AG10803 (cell line): ENCODE data around the gene KRT33B.

ENCODE experiments used
- DNase-seq: peaks from one replicate; pipeline ENCODE4 v3.0.0; 2010; ENCODE audit warnings: low read depth
- H3K4me3 ChIP-seq: 2 replicates; pipeline ENCODE4 v1.5.1; 2011; ENCODE audit warnings: mild to moderate bottlenecking, low read length, control low read depth
- TF ChIP-seq, protein P1 (sequence below): conservative IDR thresholded peaks from 2 replicates; pipeline ENCODE4 v1.5.1; 2011; ENCODE audit warnings: mild to moderate bottlenecking, low read length, control low read depth, inconsistent platforms

KRT33B gene

GRCh38 chr17:41327411-41328120 lies 42.0 kb downstream of the KRT33B start:
- TF ChIP-seq, protein P1, sequence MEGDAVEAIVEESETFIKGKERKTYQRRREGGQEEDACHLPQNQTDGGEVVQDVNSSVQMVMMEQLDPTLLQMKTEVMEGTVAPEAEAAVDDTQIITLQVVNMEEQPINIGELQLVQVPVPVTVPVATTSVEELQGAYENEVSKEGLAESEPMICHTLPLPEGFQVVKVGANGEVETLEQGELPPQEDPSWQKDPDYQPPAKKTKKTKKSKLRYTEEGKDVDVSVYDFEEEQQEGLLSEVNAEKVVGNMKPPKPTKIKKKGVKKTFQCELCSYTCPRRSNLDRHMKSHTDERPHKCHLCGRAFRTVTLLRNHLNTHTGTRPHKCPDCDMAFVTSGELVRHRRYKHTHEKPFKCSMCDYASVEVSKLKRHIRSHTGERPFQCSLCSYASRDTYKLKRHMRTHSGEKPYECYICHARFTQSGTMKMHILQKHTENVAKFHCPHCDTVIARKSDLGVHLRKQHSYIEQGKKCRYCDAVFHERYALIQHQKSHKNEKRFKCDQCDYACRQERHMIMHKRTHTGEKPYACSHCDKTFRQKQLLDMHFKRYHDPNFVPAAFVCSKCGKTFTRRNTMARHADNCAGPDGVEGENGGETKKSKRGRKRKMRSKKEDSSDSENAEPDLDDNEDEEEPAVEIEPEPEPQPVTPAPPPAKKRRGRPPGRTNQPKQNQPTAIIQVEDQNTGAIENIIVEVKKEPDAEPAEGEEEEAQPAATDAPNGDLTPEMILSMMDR, result no peak
- H3K4me3 ChIP-seq, result no peak overlapping the region
- no peak for DNase-seq

DNA sequence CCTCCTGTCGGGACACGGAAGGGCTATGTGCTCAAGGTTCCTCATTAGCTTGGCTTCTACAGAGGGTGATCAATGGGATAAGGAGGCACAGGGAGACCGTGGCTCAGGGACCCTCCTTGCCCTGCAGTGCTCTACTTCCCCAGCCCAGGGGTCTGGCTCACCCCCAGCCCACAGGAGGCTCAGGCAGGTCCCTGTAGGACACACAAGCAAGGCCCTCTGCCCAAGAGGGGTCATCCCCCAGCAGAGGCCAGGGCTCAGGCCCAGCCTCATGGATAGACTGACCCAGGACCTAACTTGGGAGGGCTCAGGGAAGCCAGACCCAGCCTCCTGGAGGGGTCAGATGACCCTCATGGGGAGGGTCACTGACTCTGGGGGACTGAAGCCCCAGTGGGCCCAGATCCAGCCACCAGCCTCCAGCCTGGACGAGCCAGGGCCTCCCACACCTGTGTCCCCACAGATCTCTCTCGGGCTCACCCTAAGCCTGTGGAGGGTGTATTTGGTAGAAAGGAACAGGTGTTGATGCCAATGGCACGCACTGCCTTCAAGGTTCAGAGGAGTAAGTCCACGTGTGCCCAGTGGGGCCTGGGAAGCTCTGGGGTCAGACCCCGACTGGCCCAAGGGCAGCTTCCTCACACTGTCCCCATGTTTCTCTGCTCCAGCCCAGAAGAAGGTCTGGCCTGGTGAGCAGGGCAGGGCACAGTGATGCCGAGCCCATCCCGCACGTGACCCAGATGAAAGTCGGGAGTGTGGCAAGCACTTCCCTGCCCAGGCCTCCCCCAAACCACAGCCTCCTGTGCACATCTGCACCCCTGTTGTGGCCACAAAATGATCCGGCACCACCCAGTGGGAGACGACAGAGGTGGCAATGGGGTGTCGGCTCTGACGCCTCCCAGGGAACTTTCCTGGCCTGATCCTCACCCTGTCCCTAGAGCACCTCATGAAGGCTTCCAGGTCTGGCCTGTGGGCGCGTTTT lies 43.2 kb downstream of the KRT33B start:
- no peak overlapping the region for H3K4me3 ChIP-seq
- no peak for DNase-seq
- TF ChIP-seq, protein P1, result no peak

GRCh38 chr17:41325611-41326010 lies 44.0 kb downstream of the KRT33B start:
- TF ChIP-seq, protein P1, result no peak
- no peak for DNase-seq
- no peak overlapping the region for H3K4me3 ChIP-seq

DNA sequence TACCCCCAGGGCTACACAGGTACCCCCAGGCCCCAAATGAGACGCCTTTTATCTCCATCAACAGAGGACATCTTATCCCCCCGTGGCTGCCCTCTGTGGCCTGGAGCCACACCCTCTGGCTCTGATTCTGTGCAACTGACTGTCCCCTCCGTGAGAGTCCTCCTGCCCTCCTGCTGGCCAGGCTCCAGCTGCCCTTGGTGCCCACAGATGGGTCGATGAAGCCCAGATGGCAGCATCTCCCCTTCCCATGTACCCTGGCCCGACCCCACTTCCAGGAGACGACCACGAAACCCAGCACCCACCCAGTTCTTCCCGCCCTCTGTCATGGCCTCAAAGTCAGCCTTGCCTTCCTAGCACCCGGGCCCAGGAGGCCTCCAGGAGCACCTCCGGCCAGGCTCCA lies 44.5 kb downstream of the KRT33B start:
- no peak overlapping the region for H3K4me3 ChIP-seq
- DNase-seq, result no peak
- TF ChIP-seq, protein P1, result no peak

- DNase-seq, result no peak
- TF ChIP-seq, protein P1, result no peak
- H3K4me3 ChIP-seq, result no peak overlapping the region
These were observed 45.2 kb downstream of the KRT33B start for GRCh38 chr17:41324180-41325075.

DNA sequence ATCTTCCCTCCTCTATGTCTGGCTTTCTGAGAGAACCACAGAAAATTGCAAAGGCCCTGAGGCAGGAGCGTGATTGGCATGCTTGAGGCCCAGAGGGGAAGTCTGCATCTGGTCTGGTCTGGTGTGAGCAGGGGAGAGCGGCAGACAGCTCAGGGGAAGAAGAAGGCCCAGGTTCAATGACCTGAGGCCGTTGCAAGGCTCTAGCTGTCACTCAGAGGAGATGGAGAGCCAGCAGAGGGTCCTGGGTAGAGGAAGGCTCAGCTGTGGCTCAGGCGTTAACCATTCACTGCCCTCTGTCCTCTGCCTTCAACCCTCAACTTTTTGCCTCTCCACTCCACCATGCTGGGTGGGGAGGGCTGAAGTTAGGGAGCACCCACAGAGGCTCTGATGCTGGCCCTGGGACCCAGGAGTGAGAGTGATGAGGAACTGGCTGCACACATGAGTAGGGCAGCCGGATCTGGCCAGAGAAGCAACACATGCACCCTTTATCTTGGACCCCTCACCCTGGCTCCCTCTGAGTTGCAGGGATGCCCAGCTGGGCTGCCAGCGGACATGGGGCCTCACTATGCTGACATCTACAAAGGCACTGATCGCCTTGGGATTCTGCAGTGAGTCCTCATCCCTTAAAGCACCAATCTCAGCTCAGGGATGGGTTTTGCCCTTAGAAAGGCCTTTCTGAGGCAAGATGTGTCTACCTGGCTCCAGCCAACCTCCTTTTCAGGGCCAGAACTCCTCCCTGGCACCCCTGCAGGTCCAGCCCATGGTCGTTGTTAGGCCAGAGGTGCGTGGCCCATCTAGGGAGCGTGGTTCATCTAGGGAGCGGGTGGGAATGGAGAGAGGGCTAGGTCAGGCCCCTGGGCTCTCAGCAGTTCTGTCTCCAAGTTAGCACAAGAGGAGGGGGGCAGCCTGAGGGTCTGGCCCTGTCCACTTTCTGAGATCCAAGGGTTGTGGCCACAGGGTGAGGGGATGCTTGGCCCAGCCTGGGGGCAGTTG lies 46.4 kb downstream of the KRT33B start:
- TF ChIP-seq, protein P1, result no peak
- no peak for DNase-seq
- H3K4me3 ChIP-seq, result no peak overlapping the region
